Eye (tissue), 1 donor: ENCODE results near the gene ARPP21.
"Not testable (repeated sequence)": the region's sequence is repeated elsewhere in the genome, so short reads cannot be mapped to it uniquely, and the experiment has no call there.

ENCODE experiments used
- DNase-seq: peaks from one replicate; pipeline ENCODE4 v3.0.0-alpha.2; 2015

The ARPP21 gene

GRCh38 chr3:35782355-35782754 is 143.0 kb downstream of the ARPP21 start:
- DNase-seq, result no peak

- no peak for DNase-seq
Observed at GRCh38 chr3:35784169-35784568, 144.8 kb downstream of the ARPP21 start.

- peak; percentile 53 for DNase-seq
Observed at GRCh38 chr3:35785234-35785888, 146.0 kb downstream of the ARPP21 start.

- no peak for DNase-seq
Observed at GRCh38 chr3:35787936-35788335, 148.6 kb downstream of the ARPP21 start.

GRCh38 chr3:35789042-35789831 is 149.9 kb downstream of the ARPP21 start:
- no peak for DNase-seq

GRCh38 chr3:35790764-35791163 is 151.4 kb downstream of the ARPP21 start:
- DNase-seq, result no peak

GRCh38 chr3:35793667-35794066 is 154.3 kb downstream of the ARPP21 start:
- DNase-seq, result no peak

- no peak for DNase-seq
Observed at GRCh38 chr3:35800960-35801459, 161.7 kb downstream of the ARPP21 start.

- no peak for DNase-seq
Observed at GRCh38 chr3:35814531-35814930, 175.2 kb downstream of the ARPP21 start.

- not testable (repeated sequence) for DNase-seq
Observed at GRCh38 chr3:35815796-35816195, 176.5 kb downstream of the ARPP21 start.

GRCh38 chr3:35817216-35817615 is 177.9 kb downstream of the ARPP21 start:
- peak; percentile 72 for DNase-seq

- DNase-seq, result no peak
Observed at GRCh38 chr3:35832140-35832571, 192.8 kb downstream of the ARPP21 start.
